BE2C (cell line): ENCODE measurements around the gene JAKMIP1.

Experiments
- DNase-seq: peaks from one replicate; pipeline ENCODE4 v3.0.0-alpha.2; 2020
- H3K27me3 ChIP-seq: fragments of 250-450 bp; sonication (Bioruptor Pico); 2 replicates; pipeline ENCODE4 v1.5.1; 2020; ENCODE audit warnings: mild to moderate bottlenecking
- H3K36me3 ChIP-seq: fragments of 250-450 bp; sonication (Bioruptor Pico); 2 replicates; pipeline ENCODE4 v1.5.1; 2020; ENCODE audit warnings: mild to moderate bottlenecking
- H3K4me1 ChIP-seq: fragments of 250-450 bp; sonication (Bioruptor Pico); 2 replicates; pipeline ENCODE4 v1.5.1; 2020
- H3K4me3 ChIP-seq: 2 replicates; pipeline ENCODE4 v1.5.1; 2011; ENCODE audit warnings: low read depth, low read length
- H3K9me3 ChIP-seq: fragments of 250-450 bp; sonication (Bioruptor Pico); 2 replicates; pipeline ENCODE4 v1.5.1; 2020
- TF ChIP-seq, protein P1 (sequence below): IDR thresholded peaks from 2 replicates; pipeline ENCODE4 v1.5.1; 2012; ENCODE audit warnings: mild to moderate bottlenecking, low read depth, low read length

JAKMIP1 gene

DNA sequence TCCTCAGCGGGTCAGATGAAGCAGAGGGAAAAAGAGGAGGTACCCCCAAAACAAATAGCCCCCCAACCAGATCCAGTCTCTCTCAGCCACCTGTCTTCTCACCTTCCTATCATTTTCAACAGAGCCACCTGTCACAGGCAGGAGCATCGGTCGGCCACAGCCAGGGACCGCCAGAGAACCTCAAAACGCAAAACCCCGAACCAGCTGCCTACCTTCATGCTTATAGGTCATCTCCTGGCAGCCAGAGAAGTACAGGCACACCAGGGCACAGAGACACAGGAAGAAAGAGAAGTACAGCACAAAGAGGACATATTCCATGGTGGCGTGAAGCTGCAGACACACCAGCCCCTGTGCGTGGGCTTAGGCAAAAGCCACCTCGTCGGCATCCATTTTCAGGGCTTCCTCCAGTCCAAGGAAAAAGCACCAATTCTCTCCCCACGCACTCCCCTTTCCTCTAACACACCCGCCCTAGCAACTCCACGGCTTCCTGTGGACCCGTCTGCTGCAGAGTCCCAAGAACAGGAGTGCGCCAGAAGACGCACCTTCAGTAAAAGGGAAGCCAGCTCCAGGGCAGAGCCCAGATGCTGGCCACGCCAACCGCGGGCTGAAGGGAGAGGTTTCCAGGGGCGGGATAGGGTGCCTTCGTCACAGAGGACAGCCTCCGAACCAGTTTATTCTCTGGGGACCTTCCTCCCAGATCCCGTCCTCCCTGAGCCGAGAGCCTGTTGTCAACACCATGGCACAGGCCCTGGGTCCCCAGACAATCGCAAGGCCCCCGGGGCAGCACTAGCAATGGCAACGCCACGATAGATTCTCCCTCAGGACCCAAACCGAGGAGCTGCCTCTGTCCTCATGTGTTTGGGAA, 130.3 kb downstream of the JAKMIP1 start:
- DNase-seq = no peak
- H3K36me3 ChIP-seq = no peaks in the 10 kb centered on the region

DNA sequence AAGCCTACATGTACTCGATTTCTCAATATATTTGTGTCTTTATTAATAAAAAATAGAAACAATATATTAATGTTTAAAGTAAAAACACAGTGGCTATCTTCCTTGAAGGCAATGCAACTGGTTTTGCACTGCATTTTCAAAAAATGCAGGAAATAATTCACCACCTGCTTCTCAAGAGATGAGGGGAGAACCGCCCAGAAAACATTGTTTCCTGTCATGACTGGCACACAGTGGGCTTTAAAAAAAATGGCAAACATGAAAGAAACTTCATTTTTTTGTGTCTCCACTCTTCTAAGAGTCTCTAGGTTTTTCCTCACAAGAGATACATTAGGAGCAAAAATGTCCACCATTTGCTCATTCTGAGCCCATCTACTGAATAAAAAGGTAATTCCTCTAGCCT, 131.4 kb downstream of the JAKMIP1 start:
- DNase-seq = no peak
- Histone ChIP-seq H3K27me3 (no peaks in the 10 kb centered on the region), H3K4me3 (no peak overlapping the region), H3K4me1 (no peaks in the 10 kb centered on the region), H3K9me3 (no peaks in the 10 kb centered on the region), H3K36me3 (no peaks in the 10 kb centered on the region)
- TF ChIP-seq, protein P1, sequence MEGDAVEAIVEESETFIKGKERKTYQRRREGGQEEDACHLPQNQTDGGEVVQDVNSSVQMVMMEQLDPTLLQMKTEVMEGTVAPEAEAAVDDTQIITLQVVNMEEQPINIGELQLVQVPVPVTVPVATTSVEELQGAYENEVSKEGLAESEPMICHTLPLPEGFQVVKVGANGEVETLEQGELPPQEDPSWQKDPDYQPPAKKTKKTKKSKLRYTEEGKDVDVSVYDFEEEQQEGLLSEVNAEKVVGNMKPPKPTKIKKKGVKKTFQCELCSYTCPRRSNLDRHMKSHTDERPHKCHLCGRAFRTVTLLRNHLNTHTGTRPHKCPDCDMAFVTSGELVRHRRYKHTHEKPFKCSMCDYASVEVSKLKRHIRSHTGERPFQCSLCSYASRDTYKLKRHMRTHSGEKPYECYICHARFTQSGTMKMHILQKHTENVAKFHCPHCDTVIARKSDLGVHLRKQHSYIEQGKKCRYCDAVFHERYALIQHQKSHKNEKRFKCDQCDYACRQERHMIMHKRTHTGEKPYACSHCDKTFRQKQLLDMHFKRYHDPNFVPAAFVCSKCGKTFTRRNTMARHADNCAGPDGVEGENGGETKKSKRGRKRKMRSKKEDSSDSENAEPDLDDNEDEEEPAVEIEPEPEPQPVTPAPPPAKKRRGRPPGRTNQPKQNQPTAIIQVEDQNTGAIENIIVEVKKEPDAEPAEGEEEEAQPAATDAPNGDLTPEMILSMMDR = no peak

More for the DNA sequence above, 130.3 kb downstream of the JAKMIP1 start:
- H3K4me1 ChIP-seq = no peaks in the 10 kb centered on the region
- no peak overlapping the region for H3K4me3 ChIP-seq
- no peaks in the 10 kb centered on the region for H3K9me3 ChIP-seq
- TF ChIP-seq, protein P1 = no peak
- H3K27me3 ChIP-seq = no peaks in the 10 kb centered on the region

DNA sequence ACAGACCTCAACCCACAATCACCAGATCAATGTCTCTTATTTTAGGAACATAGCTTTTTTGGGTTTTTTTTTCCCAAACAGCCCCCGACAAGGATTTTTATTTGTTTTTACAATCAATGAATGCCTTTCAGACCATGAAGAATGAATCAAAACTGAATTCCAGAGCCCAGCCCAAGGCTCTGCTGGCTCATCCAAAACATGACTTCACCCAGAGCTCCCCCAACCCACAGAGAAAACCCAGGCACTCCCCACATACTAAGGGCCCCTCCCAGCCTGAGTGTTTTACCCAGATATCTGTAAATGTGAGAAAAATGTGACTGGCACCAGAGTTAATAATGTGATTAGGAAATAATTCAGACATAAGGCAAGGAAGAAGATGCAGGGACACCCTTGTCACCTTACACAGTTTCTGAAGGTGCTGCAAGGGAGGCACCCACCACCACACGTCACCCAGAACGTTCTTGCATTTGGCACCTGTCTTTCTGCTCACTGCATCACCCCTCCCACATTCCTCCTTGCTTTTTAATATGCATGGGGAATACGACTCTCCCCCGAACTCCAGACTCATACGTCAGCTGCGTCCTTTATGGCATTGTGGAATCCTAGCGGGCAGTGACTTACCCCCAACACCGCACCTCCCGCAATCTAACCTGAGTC, 134.3 kb downstream of the JAKMIP1 start:
- no peaks in the 10 kb centered on the region for H3K4me1 ChIP-seq
- H3K27me3 ChIP-seq = no peaks in the 10 kb centered on the region
- no peaks in the 10 kb centered on the region for H3K36me3 ChIP-seq
- no peaks in the 10 kb centered on the region for H3K9me3 ChIP-seq
- H3K4me3 ChIP-seq = no peak overlapping the region
- no peak for DNase-seq
- TF ChIP-seq, protein P1 = no peak

DNA sequence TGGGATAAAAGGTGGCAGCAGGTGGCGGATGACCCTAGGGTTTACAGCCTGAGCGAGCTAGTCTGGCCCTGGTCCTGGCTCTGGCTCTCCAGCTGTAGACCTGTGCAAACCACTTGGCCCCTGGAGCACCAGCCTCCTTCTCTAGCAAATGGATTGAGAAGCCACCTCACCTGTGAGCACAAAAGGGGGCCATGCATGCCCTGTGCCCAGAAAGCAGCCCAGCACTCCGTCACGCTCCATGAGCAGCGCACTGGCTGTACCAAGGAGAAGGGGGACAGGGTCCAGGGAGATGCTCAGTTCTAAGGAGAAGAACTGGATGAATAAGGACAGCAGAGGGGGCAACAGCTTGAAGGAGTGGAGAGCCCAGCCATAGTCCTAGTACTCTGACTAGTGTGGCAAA, 135.2 kb downstream of the JAKMIP1 start:
- Histone ChIP-seq H3K9me3 (no peaks in the 10 kb centered on the region), H3K4me1 (no peaks in the 10 kb centered on the region), H3K36me3 (0 out of 2 replicates have a peak, but pooled peaks cover 3% of the 10 kb centered on the region), H3K27me3 (no peaks in the 10 kb centered on the region), H3K4me3 (no peak overlapping the region)
- TF ChIP-seq, protein P1 = no peak
- no peak for DNase-seq

DNA sequence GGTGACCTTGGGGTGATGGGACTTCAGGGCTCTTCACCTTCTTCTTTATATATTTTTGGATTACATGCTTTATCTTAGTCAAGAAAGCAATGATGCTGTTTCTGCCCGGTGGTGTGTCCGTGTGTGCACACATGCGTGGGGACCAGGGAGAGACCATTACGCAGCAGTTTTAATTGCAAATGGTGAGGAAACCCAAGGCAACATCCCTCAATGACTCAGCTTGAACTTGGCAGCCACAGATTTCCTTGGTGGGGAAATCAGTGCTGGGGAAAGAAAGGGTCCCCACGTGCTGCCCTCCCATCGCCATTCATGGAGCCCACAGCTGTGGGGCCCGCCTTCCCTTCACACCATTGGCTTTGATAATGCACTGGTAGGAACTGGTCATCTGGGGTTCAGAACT, 136.0 kb downstream of the JAKMIP1 start:
- H3K4me1 ChIP-seq = no peaks in the 10 kb centered on the region

More for the DNA sequence above, 136.0 kb downstream of the JAKMIP1 start:
- H3K4me3 ChIP-seq = no peak overlapping the region
- TF ChIP-seq, protein P1 = no peak
- DNase-seq = no peak
- no peaks in the 10 kb centered on the region; the same call in 1 of the 2 replicates for H3K9me3 ChIP-seq
- no peaks in the 10 kb centered on the region for H3K27me3 ChIP-seq
- H3K36me3 ChIP-seq = peaks cover 3% of the 10 kb centered on the region; the same call in 1 of the 2 replicates
